Measurements from ENCODE around the gene TLK2. TPM values are rescaled to one million over a fixed set of nuclear protein-coding genes. Genes with fewer than 3 reads are reported as not detected.
"Not testable (repeated sequence)": the region's sequence is repeated elsewhere in the genome, so short reads cannot be mapped to it uniquely, and the experiment has no call there.

Gene TLK2
- total and polyA plus RNA-seq, 8 donors = 6.2 to 19.3 (median 13.3) TPM

GRCh38 chr17:62552851-62553659 lies 74.4 kb downstream of the TLK2 start:
- FAIRE-seq = peak; percentile 90
- H3K4me3 ChIP-seq = peak overlapping the region in 1 of 4 donors; percentile 2
- H3K4me1 ChIP-seq; H3K9me3 ChIP-seq; H3K27ac ChIP-seq; H3K27me3 ChIP-seq; intact Hi-C loops (cut with DNase I); H3K36me3 ChIP-seq: not testable (repeated sequence)
- ATAC-seq = peak; percentile 75 to 94 (median 91)
- peak in 2 of 4 donors; percentile 29 to 50 for TF ChIP-seq CTCF (IDR thresholded peaks at IDR 0.05)
- DNase-seq = peak in 1 of 6 donors; percentile 26
- 6 to 8% methylated on average over 4 of the region's 4 CpGs for whole genome bisulfite sequencing, 2 donors

- intact Hi-C loops (cut with DNase I); DNase-seq; ATAC-seq; FAIRE-seq; H3K4me3 ChIP-seq; H3K4me1 ChIP-seq; H3K27ac ChIP-seq; H3K9me3 ChIP-seq; H3K27me3 ChIP-seq; H3K36me3 ChIP-seq: not testable (repeated sequence)
- 93 to 96% methylated on average over 5 of the region's 5 CpGs for WGBS, 2 donors
These were observed 78.9 kb downstream of the TLK2 start for GRCh38 chr17:62557532-62557931.

GRCh38 chr17:62558941-62559340 lies 80.3 kb downstream of the TLK2 start:
- ATAC-seq; H3K36me3 ChIP-seq; H3K27ac ChIP-seq; FAIRE-seq; H3K4me1 ChIP-seq; intact Hi-C loops (cut with DNase I); H3K27me3 ChIP-seq; H3K9me3 ChIP-seq; H3K4me3 ChIP-seq; DNase-seq: not testable (repeated sequence)
- WGBS, 2 donors = 62 to 67% methylated on average over 4 of the region's 4 CpGs

GRCh38 chr17:62560971-62561370 lies 82.3 kb downstream of the TLK2 start:
- WGBS, 2 donors = 89 to 95% methylated on average over 1 of the region's 2 CpGs
- H3K27me3 ChIP-seq; FAIRE-seq; H3K4me1 ChIP-seq; H3K4me3 ChIP-seq; H3K36me3 ChIP-seq; DNase-seq; ATAC-seq; intact Hi-C loops (cut with DNase I); H3K9me3 ChIP-seq; H3K27ac ChIP-seq: not testable (repeated sequence)

- Histone ChIP-seq H3K4me3 (no peak overlapping the region), H3K27me3 (no peaks in the 10 kb centered on the region), H3K27ac (no peak overlapping the region), H3K36me3 (peaks cover 0 to 11% (median 0%) of the 10 kb centered on the region in 3 donors), H3K4me1 (peaks cover 0 to 5% (median 0%) of the 10 kb centered on the region in 3 donors), H3K9me3 (no peaks in the 10 kb centered on the region)
- no peak for DNase-seq
- ATAC-seq = no peak
- TF ChIP-seq CTCF (IDR thresholded peaks at IDR 0.05) = no peak
- FAIRE-seq = no peak
- 9 to 12% methylated on average over 1 of the region's 1 CpG for WGBS, 2 donors
- intact Hi-C loops (cut with DNase I) = no loop called here
These were observed 84.0 kb downstream of the TLK2 start for GRCh38 chr17:62562656-62563055.

GRCh38 chr17:62565817-62566216 lies 87.2 kb downstream of the TLK2 start:
- Histone ChIP-seq H3K9me3 (no peaks in the 10 kb centered on the region), H3K4me1 (peaks cover 0 to 5% (median 0%) of the 10 kb centered on the region in 3 donors), H3K27me3 (no peaks in the 10 kb centered on the region), H3K4me3 (no peak overlapping the region), H3K27ac (no peak overlapping the region), H3K36me3 (peaks cover 0 to 11% (median 0%) of the 10 kb centered on the region in 3 donors)
- FAIRE-seq = no peak
- no peak for DNase-seq
- intact Hi-C loops (cut with DNase I) = no loop called here
- no peak for ATAC-seq
- 96 to 97% methylated on average over 1 of the region's 1 CpG for WGBS, 2 donors
- no peak for TF ChIP-seq CTCF (IDR thresholded peaks at IDR 0.05)
